GM19238 (cell line): ENCODE measurements around the gene NR6A1.
A peak's percentile ranks its signal among the peaks of the same experiment; 100 is the strongest.

Experiments
- DNase-seq: peaks from one replicate; pipeline ENCODE4 v3.0.0; 2011; ENCODE audit warnings: low spot score; ENCODE audit not compliant: insufficient read length

Gene NR6A1

DNA sequence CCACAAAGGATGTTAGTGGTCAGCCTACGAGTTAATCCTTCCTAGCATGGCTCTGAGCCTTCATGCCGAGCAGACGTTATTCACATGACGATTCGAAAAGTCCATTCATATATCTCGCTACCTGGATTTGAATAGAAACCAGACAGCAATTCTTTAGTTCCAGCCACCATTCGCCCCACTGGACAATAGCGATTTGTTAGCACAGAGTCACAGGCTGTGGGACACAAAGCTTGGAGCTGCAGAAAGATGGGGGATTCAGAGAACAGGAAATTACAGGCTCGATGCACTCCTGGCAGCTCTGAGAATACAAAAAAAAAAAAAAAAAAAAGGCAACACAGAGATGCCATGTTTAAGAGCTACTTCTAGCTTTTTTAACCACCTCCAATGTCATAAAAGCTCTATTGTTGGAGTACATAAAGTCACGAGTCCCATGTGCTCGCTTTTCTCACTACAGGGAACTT is 110.7 kb downstream of the NR6A1 start:
- peak; percentile 4 for DNase-seq

GRCh38 chr9:124659099-124659659 is 111.9 kb downstream of the NR6A1 start:
- DNase-seq = peak; percentile 32

GRCh38 chr9:124658165-124659017 is 112.7 kb downstream of the NR6A1 start:
- DNase-seq = peak; percentile 61

DNA sequence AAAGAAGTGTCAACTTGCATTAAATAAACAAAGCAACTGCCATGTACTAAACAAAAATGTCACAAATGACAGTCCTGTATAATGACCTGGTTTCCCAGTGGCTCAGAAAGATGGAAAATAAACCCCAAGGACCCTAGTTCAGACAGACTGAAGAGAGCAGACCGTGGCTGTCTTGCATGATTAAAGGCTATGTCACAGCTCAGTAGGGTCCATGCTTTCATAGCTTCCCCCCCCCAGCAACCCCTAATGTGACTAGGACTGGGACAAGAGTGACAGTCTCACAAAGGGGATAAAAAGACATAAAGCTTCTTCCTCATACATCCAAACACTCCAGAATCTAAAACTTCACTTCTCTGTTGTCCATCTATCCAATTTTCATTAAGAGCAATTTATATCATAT is 113.6 kb downstream of the NR6A1 start:
- DNase-seq = no peak

- DNase-seq = no peak
These were observed 116.7 kb downstream of the NR6A1 start for GRCh38 chr9:124654431-124654830.

GRCh38 chr9:124652615-124653393 is 118.3 kb downstream of the NR6A1 start:
- DNase-seq = no peak

GRCh38 chr9:124652203-124652602 is 118.9 kb downstream of the NR6A1 start:
- DNase-seq = no peak

GRCh38 chr9:124645274-124645673 is 125.8 kb downstream of the NR6A1 start:
- DNase-seq = no peak

DNA sequence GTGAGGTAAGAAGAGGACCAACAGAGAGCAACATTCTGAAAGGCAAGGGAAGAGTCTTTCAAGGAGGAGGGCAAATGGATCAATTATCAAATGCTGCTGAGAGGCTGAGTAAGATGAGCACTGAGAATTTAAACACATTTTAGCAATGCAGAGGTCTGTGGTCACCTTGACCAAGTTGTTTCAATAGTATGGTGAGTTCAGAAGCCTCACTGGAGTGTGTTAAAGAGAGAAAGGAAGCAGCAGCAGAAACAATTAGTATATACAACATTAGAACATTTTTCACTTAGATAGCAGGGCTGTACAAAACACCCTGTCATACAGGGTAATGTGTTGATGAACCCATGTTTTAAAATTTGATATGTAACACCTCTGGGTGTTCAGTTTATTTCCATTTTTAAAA is 131.5 kb downstream of the NR6A1 start:
- DNase-seq = no peak

DNA sequence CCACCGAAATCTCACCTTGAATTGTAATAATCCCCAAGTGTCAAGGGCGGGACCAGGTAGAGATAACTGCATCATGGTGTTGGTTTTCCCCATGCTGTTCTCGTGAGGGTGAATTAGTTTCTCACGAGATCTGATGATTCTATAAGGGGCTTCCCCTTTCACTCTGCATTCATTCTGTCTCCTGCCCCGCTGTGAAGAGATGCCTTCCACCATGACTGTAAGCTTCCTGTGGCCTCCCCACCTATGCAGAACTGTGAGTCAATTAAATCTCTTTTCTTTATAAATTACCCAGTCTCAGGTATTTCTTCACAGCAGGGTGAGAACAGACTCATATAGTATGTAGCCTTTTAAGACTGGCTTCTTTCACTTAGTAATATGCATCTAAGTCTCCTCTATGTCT is 135.8 kb downstream of the NR6A1 start:
- DNase-seq = no peak

DNA sequence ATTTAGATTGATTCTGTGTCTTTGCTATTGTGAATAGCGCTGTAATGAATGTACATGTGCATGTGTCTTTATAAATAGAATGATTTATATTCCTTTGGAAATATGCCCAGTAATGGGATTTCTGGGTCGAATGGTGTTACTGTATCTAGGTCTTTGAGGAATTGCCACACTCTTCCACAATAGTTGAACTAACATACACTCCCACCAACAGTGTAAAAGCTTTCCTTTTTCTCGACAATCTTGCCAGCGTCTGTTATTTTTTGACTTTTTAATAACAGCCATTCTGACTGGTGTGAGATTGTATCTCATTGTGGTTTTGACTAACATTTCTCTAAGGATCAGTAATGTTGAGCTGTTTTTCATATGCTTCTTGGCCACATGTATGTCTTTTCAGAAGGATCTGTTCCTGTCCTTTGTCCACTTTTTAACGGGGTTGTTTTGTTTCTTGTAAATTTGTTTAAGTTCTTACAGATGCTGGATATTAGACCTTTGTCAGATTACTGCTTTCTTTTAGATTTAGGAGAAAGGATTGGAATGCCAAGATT is 139.0 kb downstream of the NR6A1 start:
- DNase-seq = no peak

DNA sequence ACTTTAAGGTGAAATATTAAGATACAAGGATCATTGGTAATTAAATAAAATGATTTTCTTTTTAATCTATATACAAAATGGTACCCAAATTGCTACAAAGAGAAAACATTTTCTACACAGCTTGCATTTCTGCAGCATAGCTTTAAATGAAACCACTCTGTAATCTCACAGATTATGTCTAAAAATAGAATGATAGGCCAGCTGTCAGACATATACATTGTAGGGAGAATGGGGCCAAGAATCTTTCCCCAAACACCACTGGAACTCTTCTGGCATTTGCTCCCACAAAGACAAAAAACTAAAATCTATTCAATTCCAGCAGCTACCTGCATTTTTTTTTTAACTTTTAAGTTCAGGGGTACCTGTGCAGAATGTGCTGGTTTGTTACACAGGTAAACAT is 139.8 kb downstream of the NR6A1 start:
- DNase-seq = no peak

- no peak for DNase-seq
These were observed 141.5 kb downstream of the NR6A1 start for GRCh38 chr9:124629600-124629999.

DNA sequence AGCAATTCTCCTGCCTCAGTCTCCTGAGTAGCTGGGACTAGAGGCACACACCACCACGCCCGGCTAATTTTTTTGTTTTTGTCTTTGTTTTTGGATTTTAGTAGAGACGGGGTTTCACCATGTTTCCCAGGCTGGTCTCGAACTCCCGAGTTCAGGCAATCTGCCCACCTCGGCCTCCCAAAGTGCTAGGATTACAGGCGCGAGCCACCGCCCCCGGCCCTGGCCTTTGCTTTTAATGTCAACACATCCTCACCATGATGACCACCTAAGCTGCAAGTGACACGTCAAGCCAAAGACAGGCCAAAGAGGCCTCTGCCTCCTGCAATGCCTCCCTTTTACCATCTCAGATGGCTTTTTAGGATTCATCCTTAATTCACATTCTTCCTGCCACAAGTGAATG is 142.4 kb downstream of the NR6A1 start:
- no peak for DNase-seq

GRCh38 chr9:124626276-124626675 is 144.8 kb downstream of the NR6A1 start:
- DNase-seq = no peak

- DNase-seq = no peak
These were observed 146.0 kb downstream of the NR6A1 start for GRCh38 chr9:124625087-124625486.

GRCh38 chr9:124624735-124624992 is 146.4 kb downstream of the NR6A1 start:
- no peak for DNase-seq

DNA sequence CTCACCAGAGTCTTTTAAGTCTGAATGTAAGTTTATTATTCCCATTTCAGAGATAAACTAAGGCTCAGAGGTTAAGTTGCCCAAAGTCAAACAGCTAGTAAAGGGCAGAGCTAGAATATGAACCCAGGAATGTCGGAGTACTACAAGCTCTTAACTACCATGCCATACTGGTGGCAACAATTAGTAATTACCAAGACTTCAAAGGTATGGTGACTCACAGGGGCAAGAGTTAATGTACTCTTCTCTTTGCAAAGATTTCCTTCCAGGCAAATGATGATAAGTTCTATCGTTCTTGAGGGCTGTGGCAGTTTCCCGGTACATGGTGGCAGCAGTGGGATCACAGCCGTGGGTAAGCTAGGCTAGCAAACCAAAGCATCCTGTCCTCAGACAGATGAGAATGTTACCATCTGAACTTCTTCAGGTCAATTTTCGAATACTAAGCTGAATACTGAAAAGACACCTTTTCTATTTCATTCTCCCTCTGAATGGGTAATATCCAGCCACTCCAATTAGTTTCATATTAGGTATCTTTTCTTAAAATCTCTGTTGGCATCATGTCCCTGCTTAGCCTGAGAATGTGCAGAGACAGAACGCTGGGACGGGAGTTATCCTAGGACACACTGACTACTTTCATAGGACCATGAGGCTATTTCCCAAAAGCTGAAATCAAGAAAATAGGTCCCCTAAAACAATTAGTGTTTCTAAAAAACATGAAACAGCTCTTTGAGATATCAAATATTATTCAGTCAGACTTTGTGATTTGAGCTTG is 147.0 kb downstream of the NR6A1 start:
- DNase-seq = no peak

DNA sequence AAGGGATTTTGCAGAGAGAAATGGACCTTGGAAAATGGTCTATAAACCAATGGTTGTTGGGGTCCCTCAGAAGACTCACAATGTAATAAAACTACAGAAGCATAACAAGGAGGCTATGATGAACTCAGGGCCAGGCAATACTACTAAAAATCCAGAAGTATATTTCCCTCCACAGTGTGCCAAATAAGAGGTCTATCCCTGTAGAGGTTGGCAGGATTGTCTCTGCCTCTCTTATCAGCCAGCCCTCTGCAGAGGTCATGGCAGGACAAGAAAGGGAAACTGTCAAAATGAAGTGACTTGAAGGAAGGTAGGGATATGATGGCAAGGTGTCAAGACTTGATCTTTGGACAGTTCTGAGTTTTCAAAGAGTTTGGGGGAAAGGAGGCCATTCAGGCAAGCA is 148.2 kb downstream of the NR6A1 start:
- no peak for DNase-seq

DNA sequence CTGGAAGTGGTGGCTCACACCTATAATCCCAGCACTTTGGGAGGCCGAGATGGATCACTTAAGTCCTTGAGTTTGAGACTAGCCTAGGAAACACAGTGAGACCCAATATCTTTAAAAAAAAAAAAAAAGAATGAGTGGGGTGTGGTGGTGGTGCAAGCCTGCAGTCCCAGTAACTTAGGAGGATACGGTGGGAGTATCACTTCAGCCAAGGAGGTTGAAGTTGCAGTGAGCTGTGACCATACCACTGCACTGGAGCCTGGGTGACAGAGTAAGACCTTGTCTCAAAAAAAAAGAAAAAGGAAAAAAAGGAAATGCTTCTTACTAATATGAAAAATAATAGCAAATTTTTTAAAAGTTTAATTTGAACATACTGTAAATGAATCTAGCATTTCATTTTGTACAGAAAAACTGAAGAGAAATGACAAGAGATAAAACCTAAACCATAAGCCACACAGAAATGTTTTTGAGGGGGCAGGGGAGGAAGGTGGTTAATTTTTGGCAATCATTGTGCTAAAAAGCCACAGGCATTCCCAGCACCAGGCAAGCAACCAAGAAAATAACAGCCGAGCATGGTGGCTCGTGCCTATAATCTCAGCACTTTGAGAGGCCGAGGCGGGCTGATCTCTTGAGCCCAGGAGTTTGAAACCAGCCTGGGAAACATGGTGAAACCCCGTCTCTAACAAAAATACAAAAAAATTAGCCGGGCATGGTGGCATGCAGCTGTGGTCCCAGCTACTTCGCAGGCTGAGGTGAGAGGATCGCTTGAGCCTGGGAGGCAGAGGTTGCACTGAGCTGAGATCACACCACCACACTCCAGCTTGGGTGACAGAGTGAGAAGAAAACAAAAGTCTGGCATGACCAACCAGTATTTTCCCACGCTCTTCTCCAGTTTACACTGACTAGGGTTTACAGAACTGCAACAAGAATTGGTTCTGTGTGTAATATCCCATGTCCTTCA is 149.5 kb downstream of the NR6A1 start:
- no peak for DNase-seq
